HG03095 (cell line): ENCODE results near the gene LYPD6B.

Experiments used
- ATAC-seq: cut with Tn5 transposase; IDR thresholded peaks from one replicate; pipeline ENCODE4 v1.9.1; 2021; ENCODE audit warnings: moderate library complexity; ENCODE audit not compliant: unreplicated experiment

LYPD6B gene

DNA sequence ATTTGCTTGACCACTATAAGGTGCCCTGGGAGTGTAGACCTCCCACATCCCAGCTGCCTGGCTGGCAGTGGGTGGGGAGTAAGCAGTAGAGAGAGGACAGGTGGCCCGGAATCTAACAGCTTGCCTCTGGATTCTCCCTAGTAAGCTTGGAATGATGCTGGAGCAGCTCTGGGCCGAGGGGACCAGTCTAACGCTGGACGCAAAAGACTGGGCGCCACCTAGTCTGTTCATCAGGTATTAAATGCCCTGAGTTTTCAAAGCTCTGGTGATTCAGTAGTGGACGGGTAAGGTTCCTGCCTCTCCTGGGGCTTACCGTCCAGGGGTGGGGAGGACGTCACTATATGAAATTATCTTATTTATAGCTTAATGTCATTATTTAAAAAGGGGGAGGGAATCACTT, 648 bp upstream of the LYPD6B start:
- no peak for ATAC-seq

DNA sequence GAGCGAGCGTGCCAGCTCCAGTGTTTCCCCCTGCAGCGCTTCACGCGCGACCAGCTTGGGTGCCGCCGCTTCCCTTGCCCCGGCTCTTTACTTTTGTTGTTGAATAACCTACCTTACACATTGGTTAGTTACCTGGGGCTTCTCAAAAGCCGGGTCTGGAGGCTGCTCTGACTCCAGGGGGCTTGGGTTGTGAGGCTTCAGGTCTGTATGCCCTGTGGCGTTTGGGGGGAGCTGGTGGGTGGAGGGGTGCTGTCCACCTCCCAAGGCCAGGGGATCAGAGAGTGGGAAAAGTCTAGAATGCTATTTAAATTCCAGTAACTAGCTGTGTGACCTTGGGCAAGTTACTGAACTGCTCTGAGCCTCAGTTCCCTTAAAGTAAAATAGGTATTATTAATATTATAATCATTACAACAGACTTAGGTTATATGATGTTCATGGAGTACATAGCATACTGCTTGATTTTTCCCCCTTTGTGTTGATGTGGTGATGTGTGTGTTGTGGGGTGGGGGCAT, 770 bp downstream of the LYPD6B start:
- ATAC-seq, result no peak

DNA sequence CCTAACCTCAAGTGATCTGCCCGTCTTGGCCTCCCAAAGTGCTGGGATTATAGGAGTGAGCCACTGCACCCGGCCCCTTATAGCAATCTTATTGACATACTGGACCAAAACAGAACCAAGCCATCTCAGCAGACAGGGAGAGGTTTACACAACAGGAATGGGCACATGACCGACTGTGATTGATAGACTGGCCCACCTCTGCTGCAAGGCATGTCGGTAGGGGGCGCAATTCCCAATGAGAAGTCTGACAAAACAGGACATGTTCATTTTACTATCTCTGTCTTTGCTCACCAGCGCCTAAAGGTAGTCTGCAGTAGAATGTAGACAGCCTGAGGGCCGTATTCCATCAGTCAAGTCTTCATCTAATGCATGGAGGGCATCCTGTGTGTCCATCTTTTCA, 2.0 kb downstream of the LYPD6B start:
- ATAC-seq, result no peak

DNA sequence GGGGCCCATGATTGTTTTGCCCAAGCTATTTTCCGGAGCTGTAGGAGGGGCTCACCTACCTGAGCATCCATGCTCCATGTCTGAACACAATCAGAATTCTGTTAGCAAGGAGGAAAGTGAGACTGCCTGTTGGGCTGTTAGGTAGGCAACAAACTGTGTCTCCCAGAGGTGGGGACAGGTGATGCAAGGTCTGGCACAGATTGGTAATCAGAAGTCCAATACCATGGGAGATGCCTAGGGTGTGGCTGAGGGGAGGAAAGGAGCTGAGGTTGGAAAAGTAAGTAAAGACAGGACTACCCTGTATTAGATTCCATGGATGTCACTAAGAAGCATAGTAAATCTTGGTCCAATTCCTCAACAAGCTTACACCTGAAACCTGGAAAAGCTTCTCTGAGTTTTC, 3.0 kb downstream of the LYPD6B start:
- no peak for ATAC-seq

DNA sequence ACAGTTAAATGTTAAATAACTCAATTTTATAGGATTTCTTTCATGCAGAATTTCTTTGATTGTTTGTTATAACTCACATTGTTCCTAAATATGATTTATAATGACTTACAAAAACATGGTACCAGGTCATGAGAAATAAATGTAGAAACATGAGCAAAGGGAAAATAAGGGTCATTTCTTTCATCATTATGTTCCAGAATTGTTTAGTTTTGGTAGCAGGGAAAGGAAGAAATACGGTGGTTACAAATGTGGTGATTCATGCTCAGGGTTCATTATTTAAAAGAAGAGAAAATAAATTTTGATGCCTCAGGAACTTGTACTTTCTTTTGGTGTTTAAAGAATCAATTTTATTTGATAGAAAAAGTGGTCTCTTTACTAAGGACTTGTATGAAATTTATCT, 4.4 kb downstream of the LYPD6B start:
- no peak for ATAC-seq

DNA sequence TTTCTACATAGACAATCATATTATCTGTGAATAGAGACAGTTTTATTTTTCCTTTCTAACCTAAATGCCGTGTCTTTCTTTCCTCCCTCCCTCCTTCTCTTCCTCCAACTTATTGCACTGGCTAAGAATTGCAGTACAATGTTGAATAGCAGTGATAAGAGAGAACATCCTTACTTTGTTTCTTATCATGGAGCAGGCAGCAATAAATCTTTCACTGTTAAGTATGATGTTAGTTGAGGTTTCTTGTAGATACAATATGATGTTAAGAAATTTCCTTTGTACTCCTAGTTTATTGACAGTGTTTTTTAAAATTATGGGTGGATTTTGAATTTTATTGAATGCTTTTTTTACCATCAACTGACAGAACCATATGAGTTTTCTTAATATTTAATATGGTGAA, 6.0 kb downstream of the LYPD6B start:
- ATAC-seq, result no peak

DNA sequence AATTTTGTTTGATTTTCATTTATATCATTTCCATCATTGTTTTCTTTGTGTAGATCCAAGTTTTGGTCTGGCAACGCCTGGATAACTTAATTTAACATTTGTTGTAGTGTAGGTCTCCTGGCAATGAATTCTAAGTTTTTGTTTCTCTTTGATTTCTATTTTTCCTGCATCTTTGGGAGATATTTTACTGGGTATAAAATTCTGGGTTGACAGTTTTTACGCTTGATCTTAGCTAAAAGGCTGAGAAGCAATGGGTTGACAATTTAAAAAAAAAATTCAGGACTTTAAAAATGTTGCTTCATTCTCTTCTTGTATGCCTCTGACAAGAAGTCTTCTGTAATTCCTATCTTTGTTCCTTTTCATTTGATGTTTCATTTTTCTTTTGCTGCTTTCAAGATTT, 8.6 kb downstream of the LYPD6B start:
- no peak for ATAC-seq

DNA sequence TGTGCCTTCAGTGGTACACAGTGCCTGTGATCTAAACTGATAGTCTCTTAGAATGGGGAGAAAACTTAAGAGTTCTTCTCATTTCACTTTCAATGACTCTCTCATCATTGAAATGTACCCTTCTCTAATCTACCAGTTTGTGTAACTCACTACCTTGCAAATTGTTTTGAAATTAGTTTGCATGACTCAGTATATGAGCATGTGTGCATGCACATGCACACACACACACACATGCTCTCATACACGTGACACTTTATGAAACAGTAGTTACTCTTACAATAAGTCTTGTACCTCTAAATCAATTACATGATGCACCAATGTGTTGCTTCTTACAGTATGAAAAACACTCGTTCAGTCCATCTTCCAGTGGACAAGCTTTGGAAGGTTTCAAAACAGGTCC, 10.6 kb downstream of the LYPD6B start:
- ATAC-seq, result no peak

DNA sequence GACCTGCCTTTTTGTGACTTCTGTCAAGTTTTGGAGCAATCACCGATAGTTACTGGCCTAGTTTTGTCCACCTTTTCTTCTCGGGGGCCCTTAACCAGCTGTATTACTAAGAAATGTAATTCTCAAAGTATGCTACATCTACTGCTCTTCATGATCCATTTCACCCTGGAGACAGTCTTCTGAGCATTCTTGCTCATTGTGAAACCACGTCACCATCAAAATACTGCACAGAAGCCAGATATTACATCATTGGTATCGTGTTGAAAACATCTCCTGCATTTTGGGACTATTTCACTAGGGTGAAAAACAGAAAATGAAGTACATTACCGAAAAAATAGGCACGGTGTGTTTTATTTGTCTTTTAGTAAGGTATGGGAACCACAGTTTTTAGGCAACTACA, 11.7 kb downstream of the LYPD6B start:
- peak; percentile 90 for ATAC-seq

DNA sequence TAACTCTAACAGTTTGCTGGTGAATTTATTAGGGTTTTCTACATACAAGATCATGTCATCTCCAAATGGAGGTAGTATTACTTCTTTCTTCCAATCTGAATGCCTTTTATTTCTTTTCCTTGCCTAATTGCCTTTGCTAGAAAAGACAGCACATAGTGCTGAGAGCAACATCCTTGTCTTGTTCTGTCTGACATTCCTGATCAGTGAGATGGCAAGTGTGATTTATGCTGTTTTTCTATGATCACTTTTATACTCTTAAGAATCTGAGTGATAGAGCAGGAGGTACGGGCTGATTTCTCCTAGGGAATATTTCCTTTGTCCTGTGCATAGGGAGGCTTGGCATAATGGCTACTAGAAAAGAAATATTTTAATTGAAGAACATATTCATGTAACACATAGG, 17.3 kb downstream of the LYPD6B start:
- no peak for ATAC-seq

DNA sequence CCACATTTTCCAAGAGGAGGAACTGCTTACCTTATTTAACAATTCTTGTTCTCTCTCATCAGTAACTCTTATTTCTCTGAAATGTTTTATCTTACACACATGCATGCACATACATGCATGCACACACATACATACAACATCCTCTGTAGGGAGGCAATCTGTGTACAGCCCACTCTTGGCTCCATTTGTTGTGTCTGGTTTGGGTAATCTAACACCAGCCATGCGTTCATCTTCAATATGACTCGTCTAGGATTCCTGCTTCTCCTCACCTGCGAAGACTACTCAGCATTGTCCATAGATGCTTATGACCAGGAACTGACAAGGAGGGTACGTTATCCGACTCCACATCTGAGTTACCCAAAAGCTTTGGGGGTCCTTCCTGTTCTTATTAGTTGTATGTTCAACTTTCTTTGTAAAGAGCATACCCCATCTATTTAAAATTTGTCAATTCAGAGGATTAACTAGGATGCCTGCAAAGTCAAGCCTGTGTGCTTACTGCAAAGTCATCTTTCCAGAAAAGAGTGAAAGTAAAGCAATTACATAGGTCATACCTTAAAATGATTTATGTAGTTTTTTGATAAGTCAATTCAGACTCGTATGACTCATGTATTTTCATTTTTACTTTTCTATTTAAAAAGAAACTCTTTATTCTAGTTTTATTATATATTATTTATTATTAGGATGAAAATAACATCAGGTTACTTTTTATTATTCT, 18.2 kb downstream of the LYPD6B start:
- ATAC-seq, result no peak

DNA sequence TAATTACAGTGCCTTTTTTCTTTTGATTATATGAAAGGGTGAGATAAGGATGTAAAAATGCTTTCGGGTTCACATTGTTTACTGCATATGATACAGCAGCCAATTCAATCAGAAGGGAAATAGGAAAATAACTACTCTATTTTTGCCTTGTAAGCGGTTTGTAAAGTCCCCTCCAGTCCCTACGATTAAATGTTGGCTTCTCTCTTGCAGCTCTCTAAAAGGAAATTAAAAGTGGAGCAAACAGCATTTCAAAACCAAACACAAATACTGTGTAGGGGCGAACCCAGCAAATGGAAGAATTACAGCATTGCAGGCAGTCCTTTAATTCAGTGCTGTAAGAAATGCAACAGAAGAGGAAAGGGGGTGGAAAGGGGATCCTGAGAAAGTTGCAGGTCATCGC, 18.9 kb downstream of the LYPD6B start:
- ATAC-seq, result no peak

DNA sequence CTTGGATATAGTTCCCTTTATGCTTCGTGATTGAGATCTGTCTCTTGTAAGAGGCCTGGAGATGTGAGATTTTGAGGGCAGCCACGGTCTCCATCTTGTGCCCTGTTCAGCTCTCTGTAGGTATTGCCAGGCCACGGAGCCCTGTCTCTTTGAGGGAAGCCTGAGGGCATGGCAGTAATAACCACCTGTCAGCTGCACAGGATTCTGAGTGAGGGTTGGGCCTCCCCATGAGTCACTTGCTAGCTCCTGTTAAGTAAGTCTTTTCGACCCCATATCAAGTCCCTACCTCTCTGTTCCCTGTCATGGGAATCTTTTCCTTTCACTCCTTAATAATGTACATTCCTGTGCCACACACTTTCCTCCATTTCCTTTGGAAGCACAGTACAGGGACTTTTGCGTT, 20.4 kb downstream of the LYPD6B start:
- ATAC-seq, result no peak

DNA sequence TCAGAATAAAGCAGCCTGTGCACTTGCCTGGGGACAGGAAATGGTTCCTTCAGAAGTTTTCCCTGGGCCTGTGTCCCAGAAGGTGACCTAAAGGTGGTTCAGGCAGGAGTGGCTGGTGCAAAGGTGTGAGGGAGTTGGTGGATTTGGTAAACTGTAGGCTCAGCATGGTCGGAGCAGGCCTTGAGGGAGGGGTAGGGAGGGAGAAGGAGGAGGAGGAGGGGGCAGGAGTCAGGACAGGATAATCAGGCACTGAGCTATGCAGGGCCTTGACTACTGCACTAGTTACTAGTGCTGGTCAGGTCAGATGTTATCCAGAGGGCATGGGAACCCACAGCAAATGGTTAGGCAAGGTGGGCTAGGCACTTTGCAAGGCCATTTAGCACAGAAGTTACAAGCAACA, 21.3 kb downstream of the LYPD6B start:
- ATAC-seq, result no peak

DNA sequence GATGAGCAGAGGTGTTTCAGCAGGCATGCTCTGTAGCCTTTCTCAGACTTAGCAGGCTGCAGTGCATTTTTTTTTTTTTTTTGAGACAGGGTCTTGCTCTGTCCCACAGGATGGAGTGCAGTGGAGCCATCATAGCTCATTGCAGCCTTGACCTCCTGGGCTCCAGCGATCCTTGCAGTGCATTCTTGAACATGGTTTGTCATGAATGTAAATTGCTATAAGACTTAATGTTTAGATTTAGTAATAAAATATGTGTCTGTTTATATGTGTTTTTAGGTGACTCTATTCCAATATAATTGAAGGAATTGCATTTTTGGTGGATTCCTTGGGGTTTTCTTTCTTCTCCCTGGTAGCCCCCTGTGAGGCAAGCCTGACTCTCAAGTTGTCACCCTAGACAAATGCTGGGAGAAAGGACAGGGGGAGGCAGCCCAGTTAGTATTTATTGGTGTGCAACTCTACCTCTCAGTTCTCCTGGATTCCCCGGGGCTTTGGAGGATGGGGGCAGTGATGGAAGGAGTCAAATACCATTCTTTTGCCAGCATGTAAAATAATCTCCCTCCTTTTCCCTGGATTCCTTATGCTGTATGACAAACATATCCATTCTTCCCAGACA, 22.7 kb downstream of the LYPD6B start:
- ATAC-seq, result no peak

DNA sequence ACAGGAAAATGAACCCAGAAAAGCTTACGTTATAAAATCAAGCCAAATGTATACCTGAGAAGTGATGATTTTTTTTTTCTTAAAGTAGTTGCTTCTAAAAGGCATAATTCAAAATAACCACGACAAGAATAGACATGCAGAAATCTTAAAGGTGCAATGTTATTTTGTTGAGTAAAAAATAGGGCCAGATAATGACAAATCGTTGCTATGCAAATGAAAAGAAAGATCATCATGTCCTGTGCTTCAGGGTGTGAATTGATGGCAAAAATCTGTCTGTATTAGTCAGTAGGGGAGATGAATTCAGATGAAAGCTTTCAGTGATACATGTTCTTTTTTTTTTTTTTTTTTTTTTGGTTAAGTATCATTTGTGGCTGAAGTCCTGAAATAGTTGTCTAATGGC, 24.0 kb downstream of the LYPD6B start:
- no peak for ATAC-seq

DNA sequence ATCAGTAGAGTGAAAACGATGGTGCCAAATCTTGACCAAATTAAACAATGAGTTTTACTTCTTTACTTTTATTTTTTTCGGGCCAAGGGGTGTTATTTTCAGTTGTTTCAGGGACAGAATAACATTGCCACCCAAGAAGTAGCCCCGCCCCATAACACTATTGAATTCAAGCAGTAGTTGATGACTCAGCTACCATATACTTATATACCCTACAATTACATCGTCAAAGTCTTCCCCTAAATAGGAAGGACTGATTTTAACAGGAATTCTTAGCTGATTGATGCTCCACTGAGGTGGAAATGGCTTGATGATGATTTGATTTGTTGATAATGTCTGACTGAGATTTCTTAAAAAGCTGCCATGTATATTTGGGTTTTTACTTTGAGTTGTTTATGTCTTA, 24.7 kb downstream of the LYPD6B start:
- ATAC-seq, result no peak

DNA sequence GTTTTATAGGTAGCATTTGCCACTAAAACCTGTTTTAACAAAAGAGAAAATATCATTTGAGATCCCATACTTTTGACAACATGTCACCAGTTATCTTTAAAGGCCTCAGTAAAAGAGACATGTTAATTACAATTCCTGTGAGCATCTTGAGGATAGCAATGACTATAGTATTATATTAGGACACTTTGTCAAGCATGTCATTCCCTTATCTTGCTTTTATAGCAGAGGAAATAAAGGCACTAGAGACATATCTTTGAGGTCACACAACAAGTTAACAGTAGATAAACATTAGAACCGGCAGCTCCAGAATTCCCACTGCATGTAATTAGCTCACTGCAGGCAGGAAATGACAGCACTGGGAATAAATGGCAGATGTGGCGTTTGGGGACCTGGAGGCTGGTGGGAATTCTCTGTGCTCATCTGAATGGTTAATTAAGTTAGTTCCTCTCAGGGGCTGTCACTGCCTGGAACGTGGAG, 25.9 kb downstream of the LYPD6B start:
- no peak for ATAC-seq

DNA sequence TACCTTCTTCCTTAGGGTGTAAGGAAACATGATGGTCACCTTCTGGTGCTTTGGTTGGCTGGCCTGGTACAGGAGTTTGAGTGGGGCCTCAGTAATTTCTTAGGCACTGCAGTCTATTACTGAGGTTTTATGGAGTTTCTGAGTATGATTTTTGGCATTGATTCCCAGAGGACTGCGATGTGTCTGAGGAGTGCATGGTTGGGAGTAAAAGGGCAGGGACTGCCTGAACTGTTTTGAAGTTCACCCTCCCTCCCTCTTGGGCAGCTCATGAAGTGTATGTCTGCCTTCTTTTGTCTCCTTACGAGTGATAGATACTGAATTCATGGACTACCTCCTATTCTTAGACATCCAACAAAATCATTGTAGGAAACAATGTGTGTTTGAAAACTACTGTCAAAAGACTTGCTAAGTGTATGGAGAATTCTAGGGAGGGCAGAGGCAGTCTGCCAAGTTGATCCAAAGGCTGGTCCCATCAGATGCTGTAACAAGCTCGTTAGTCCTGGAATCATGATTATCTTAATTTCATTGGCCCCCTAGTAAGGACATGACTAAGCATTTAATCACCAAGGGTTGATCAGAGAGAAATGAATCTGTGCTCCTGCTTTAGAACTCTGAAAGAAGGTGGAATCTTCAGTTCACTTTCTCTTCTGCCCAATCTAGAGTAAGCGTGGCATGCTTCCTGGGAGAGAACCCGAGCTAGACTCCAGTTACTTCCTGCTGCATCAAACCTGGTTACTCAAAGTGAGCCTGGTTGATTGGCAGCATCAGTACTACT, 26.5 kb downstream of the LYPD6B start:
- no peak for ATAC-seq

DNA sequence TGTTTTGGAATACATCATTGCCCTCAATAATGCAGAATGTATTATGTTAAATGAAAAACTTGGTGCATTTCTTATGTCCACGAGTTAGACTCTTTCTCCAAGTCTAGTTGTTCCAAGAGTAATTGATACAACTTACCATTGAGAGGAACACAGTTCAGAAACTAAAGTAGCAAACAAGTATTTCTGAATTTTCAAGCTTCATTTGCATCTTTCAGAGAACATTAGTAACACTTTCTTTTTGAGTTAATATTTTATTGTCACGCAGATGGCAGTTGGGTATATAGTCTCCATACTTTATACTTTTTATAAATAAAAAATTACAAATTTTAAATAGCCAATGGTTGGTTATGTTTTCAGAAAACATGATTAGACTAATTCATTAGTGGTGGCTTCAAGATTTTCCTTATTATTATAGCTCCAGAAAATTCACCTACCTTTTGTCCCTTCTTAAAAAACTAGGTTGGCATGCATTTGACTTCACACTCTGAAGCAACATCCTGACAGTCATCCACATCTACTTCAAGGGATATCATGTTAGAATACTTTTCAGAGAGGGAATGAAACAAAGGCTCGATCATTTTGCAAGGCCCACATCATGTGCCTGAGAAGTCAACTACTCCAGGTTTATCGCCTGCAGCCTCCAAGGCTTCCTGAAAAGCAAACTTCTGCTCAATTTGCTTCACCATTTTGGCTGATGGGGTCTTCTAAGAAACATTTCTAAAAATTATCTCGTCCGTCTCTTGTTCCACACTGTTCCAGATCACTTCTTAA, 29.9 kb downstream of the LYPD6B start:
- no peak for ATAC-seq
